Lung (tissue), 12 donors: ENCODE data around the gene RBFOX2. TPM values are rescaled to one million over a fixed set of nuclear protein-coding genes. Genes with fewer than 3 reads are reported as not detected.

Experiments
- ATAC-seq: fragments of 200-7000 bp; cut with Tn5 transposase; one replicate; pipeline ENCODE4 v1.9.1; 2020; ENCODE audit warnings: moderate number of reproducible peaks; ENCODE audit not compliant: insufficient read depth, low FRiP score
- DNase-seq, 3 donors: peaks; one replicate each; pipeline ENCODE4 v3.0.0-alpha.2; 2013 to 2017
- H3K27ac ChIP-seq, 2 donors: one replicate each; pipeline ENCODE4 v1.5.1; 2013; ENCODE audit warnings: mild to moderate bottlenecking in 2 of 2, moderate library complexity in 2 of 2, control low read depth in 1 of 2, inconsistent platforms in 1 of 2, low read depth in 1 of 2, low read length in 1 of 2
- H3K27me3 ChIP-seq, 3 donors: one replicate each; pipeline ENCODE4 v1.5.1; 2013; ENCODE audit warnings: low read length in 2 of 3; ENCODE audit not compliant: control insufficient read depth in 3 of 3, insufficient read depth in 3 of 3
- H3K36me3 ChIP-seq, 4 donors: one replicate each; pipeline ENCODE4 v1.5.1; 2013; ENCODE audit warnings: low read length in 4 of 4, mild to moderate bottlenecking in 1 of 4, moderate library complexity in 1 of 4; ENCODE audit not compliant: control insufficient read depth in 4 of 4, insufficient read depth in 4 of 4
- H3K4me1 ChIP-seq, 5 donors: one replicate each; pipeline ENCODE4 v1.5.1; 2013; ENCODE audit warnings: low read length in 5 of 5, mild to moderate bottlenecking in 2 of 5, moderate library complexity in 1 of 5; ENCODE audit not compliant: control insufficient read depth in 5 of 5, insufficient read depth in 5 of 5
- H3K4me3 ChIP-seq: one replicate; pipeline ENCODE4 v1.5.1; 2013; ENCODE audit warnings: mild to moderate bottlenecking, control low read depth, moderate library complexity
- H3K9ac ChIP-seq, 2 donors: one replicate each; pipeline ENCODE4 v1.5.1; 2013; ENCODE audit warnings: low read length in 2 of 2, control low read depth in 1 of 2; ENCODE audit not compliant: insufficient read depth in 1 of 2
- H3K9me3 ChIP-seq, 4 donors: one replicate each; pipeline ENCODE4 v1.5.1; 2013; ENCODE audit warnings: low read length in 3 of 4, mild to moderate bottlenecking in 1 of 4, moderate library complexity in 1 of 4; ENCODE audit not compliant: control insufficient read depth in 4 of 4, insufficient read depth in 3 of 4
- whole genome bisulfite sequencing, 2 donors: extraction: QIAGEN DNeasy Blood & Tissue Kit; methylation state at CpG; one replicate each; pipeline ENCODE4 v1.1.7; 2013; 5-methylcytosine and 5-hydroxymethylcytosine counted together
- polyA plus RNA-seq, 2 donors: library from polyadenylated mRNA; stranded (reverse); fragments of 200-250 nt; gene quantifications; one replicate each; pipeline ENCODE4 v1.2.1, GENCODE V29; 2013
- total RNA-seq, 2 donors: library from RNA; depleted of rRNA in 1 of 2; stranded (reverse); fragments of >200 nt in 1 of 2; gene quantifications; one replicate each; pipeline ENCODE4 v1.2.1, GENCODE V29; 2014 to 2021
- TF ChIP-seq, protein P1 (sequence below): IDR thresholded peaks from 2 replicates; pipeline ENCODE4 v1.5.1; 2012; ENCODE audit warnings: mild to moderate bottlenecking; ENCODE audit errors: control extremely low read depth, extremely low read depth
- donor health status: control.
- donor health status: control.
- donor health status: Bipolar disorder and iron deficiency.
- donor health status: healthy.
- donor health status: DM: yes; HTN: yes; CAD: no.

Gene RBFOX2
- total and polyA plus RNA-seq, 4 donors, result 16.5 to 195 (median 43.3) TPM

DNA sequence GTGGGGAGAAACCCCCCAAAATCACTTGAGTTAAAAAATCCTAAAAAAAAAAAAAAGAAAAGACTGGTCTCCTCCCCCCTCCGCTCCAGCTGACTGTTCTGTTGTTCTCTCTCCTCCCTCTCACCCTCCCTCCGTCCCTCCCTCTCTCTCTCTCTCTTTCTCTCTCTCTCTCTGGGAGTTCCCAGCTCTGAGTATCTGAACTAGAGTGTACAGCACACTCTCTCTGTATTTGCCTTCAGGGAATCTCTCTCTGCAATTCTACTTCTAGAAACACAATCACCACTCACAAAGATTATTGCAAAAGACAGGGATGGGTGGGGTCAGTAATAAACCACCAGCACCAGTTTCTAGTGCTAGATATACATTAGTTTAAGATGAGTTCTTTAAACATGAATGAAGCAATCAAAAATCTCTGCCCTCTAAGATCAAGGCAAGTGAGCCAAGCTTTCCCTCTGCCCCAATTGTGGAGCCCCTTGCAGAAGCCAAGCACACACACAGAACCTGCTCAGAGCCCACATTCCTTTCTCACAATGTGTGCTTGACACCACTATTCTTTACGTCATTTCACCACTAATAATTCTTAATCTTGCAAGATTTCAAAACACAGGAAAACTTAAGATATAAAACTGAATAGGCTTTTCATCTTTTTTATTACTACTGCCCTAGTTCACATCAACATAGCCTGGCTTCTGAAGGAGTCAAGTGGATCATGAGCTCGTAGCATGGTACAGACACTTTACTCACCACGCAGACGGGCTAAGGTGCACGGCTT lies 133.5 kb downstream of the RBFOX2 start:
- Histone ChIP-seq H3K36me3 (no peaks in the 10 kb centered on the region), H3K27ac (peak overlapping the region; percentile 38 to 78), H3K4me3 (no peak overlapping the region), H3K9me3 (no peaks in the 10 kb centered on the region), H3K27me3 (no peaks in the 10 kb centered on the region), H3K4me1 (peaks cover 6 to 35% (median 19%) of the 10 kb centered on the region in 5 donors), H3K9ac (peak overlapping the region in 1 of 2 donors; percentile 34)
- DNase-seq, result peak; percentile 53 to 81 (median 80)
- TF ChIP-seq, protein P1, sequence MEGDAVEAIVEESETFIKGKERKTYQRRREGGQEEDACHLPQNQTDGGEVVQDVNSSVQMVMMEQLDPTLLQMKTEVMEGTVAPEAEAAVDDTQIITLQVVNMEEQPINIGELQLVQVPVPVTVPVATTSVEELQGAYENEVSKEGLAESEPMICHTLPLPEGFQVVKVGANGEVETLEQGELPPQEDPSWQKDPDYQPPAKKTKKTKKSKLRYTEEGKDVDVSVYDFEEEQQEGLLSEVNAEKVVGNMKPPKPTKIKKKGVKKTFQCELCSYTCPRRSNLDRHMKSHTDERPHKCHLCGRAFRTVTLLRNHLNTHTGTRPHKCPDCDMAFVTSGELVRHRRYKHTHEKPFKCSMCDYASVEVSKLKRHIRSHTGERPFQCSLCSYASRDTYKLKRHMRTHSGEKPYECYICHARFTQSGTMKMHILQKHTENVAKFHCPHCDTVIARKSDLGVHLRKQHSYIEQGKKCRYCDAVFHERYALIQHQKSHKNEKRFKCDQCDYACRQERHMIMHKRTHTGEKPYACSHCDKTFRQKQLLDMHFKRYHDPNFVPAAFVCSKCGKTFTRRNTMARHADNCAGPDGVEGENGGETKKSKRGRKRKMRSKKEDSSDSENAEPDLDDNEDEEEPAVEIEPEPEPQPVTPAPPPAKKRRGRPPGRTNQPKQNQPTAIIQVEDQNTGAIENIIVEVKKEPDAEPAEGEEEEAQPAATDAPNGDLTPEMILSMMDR, result no peak
- ATAC-seq, result peak; percentile 41
- 59 to 80% methylated on average over 7 of the region's 7 CpGs for WGBS, 2 donors

DNA sequence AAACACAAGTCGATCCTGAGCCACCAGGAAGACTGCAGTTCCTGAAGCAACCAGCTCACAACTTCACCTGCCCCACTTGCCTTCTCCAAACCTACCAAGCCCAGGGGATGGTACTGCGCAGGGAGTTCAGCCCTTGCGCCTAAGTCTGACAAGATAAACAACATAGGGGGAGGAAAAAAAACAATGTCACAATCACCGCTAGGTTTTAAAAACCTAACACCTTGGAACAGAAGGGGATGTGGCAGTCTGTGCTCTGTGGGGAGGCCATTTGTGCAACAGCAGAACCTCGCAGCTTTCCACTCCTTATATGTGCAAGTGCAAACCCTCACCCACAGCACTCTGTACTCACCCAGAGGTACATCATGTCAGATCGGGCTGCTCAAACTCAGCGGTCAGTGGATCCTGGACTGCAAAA lies 134.2 kb downstream of the RBFOX2 start:
- 62 to 83% methylated on average over 7 of the region's 7 CpGs for WGBS, 2 donors
- DNase-seq, result peak in 1 of 3 donors; percentile 25
- Histone ChIP-seq H3K27ac (peak overlapping the region; percentile 69 to 78), H3K27me3 (no peaks in the 10 kb centered on the region), H3K9me3 (no peaks in the 10 kb centered on the region), H3K36me3 (no peaks in the 10 kb centered on the region), H3K9ac (no peak overlapping the region), H3K4me1 (peaks cover 6 to 35% (median 14%) of the 10 kb centered on the region in 5 donors), H3K4me3 (no peak overlapping the region)
- no peak for ATAC-seq
- TF ChIP-seq, protein P1, result no peak

DNA sequence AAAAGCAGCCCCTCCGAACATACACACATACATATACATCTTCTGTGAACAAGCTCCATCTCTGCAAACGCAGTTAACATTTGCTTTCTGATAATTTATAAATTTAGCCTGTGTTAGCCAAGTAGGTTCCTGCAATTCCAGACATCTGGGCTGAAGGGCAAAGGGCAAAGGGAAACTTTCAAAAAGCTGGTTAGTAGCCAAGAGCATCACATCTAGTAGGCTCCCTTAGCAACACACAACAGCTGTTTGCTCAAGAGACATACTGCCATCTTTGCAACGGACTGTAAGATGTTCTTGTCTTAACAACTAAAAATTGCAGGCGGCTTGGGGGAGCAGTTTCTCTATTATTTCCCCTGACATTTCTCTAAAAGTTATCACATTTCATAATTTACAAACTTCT lies 134.9 kb downstream of the RBFOX2 start:
- Histone ChIP-seq H3K4me3 (no peak overlapping the region), H3K27ac (peak overlapping the region in 1 of 2 donors; percentile 67), H3K36me3 (no peaks in the 10 kb centered on the region)

More for the DNA sequence above, 134.9 kb downstream of the RBFOX2 start:
- DNase-seq, result peak; percentile 84 to 95 (median 95)
- 69 to 84% methylated on average over 4 of the region's 4 CpGs for WGBS, 2 donors
- H3K27me3 ChIP-seq, result no peaks in the 10 kb centered on the region
- H3K9me3 ChIP-seq, result no peaks in the 10 kb centered on the region
- H3K4me1 ChIP-seq, result peaks cover 6 to 35% (median 19%) of the 10 kb centered on the region in 5 donors
- TF ChIP-seq, protein P1, result no peak
- ATAC-seq, result no peak
- H3K9ac ChIP-seq, result no peak overlapping the region
